Epithelial cell of esophagus (primary cell): ENCODE results near the gene PLEKHG3.

Experiments
- DNase-seq: peaks from one replicate; pipeline ENCODE4 v3.0.0; 2010; ENCODE audit warnings: low read depth
- H3K4me3 ChIP-seq: 2 replicates; pipeline ENCODE4 v1.5.1; 2011; ENCODE audit warnings: mild to moderate bottlenecking, low read length, control low read depth
- CTCF ChIP-seq: IDR thresholded peaks from 2 replicates; pipeline ENCODE4 v1.5.1; 2011; ENCODE audit warnings: low read depth, mild to moderate bottlenecking, low read length, control low read depth, inconsistent platforms; ENCODE audit not compliant: insufficient read depth; ENCODE audit errors: missing control alignments

PLEKHG3 gene

DNA sequence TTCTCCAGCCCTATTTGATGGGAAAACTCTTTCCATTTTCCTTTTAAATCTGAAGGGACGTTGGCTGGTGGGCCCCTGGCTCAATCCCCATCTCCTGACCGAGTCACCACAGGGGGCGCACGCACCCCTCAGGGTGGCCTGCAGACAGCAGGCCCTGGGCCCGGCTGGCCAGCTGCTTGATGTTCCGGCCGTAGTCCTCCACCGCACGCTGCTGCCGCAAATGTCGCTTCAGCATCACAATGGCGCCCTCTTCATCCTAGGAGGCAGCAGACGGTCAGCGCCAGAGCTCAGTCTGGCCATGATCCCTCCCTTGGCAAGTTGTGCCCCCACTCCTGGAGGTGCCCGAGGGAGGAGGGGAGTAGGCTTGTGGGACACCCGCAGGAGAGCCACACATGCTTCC lies 70.0 kb downstream of the PLEKHG3 start:
- no peak for DNase-seq
- TF ChIP-seq CTCF, result no peak
- no peak overlapping the region for H3K4me3 ChIP-seq

- H3K4me3 ChIP-seq, result no peak overlapping the region
- no peak for TF ChIP-seq CTCF
- no peak for DNase-seq
Measured at GRCh38 chr14:64775081-64775777, 71.0 kb downstream of the PLEKHG3 start.

GRCh38 chr14:64777461-64777860 lies 73.2 kb downstream of the PLEKHG3 start:
- DNase-seq, result no peak
- no peak overlapping the region for H3K4me3 ChIP-seq
- TF ChIP-seq CTCF, result no peak

DNA sequence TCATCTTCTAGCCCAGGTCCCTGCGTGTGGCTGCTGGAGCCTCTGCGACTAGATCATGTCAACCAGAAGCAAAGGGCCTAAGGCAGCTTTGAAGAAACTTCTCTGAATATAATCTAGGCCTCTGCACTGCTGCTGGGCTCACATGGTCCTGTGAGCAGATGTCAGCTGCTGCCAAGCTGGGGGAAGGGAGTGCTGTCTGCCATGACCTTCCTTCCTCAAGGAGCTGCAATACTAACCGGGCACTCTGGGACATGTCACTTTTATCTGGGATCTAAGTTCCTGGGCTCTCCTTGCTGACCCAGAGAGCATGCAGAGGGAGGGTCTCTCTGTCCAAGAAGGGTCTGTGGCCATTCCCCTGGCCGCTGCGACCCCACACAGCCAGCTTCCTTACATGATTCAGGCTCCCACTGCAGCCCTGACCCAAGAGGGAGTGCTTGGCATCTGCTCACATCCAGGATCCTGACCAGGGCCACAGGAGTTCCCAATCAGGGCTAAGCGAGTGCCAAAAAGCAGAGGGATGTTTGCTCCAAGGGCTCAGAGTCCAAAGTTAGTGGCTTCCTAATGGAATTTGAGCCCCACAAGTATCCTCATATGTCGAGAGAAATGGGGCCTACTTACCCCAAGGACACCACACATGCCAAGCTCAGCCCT lies 74.0 kb downstream of the PLEKHG3 start:
- no peak overlapping the region for H3K4me3 ChIP-seq
- no peak for TF ChIP-seq CTCF
- DNase-seq, result no peak

DNA sequence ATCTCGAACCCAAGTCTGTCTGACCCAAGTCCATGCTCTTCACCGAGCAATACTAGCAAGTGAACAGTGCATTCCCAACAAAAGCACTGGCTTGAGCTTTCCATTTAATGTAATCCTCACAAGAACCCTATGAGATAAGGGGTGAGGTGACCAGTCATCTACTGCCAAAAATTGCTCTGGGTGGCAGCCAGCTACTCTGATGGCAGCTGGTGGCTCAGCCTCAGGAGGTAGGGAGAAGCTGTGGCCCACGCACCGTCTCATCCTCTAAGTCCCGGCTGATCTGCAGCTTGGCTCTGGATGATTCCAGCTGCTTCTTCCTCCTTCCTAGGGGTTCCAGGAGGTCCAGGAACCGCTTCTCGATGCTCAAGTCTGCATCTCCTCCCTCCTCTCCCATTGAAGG lies 75.2 kb downstream of the PLEKHG3 start:
- H3K4me3 ChIP-seq, result no peak overlapping the region
- DNase-seq, result no peak
- no peak for TF ChIP-seq CTCF

GRCh38 chr14:64782196-64782595 lies 78.0 kb downstream of the PLEKHG3 start:
- no peak for TF ChIP-seq CTCF
- no peak for DNase-seq
- no peak overlapping the region for H3K4me3 ChIP-seq

- DNase-seq, result no peak
- TF ChIP-seq CTCF, result no peak
Measured at GRCh38 chr14:64784006-64784405, 79.8 kb downstream of the PLEKHG3 start.

More at GRCh38 chr14:64784006-64784405, 79.8 kb downstream of the PLEKHG3 start:
- H3K4me3 ChIP-seq, result no peak overlapping the region
